IPS DF 19.7 (cell line): Measurements from ENCODE around the gene STPG2.
A peak's percentile ranks its signal among the peaks of the same experiment; 100 is the strongest.

Source experiments
- DNase-seq: peaks from one replicate; pipeline ENCODE4 v3.0.0-alpha.2; 2013; ENCODE audit warnings: low read depth, low spot score

Gene STPG2

DNA sequence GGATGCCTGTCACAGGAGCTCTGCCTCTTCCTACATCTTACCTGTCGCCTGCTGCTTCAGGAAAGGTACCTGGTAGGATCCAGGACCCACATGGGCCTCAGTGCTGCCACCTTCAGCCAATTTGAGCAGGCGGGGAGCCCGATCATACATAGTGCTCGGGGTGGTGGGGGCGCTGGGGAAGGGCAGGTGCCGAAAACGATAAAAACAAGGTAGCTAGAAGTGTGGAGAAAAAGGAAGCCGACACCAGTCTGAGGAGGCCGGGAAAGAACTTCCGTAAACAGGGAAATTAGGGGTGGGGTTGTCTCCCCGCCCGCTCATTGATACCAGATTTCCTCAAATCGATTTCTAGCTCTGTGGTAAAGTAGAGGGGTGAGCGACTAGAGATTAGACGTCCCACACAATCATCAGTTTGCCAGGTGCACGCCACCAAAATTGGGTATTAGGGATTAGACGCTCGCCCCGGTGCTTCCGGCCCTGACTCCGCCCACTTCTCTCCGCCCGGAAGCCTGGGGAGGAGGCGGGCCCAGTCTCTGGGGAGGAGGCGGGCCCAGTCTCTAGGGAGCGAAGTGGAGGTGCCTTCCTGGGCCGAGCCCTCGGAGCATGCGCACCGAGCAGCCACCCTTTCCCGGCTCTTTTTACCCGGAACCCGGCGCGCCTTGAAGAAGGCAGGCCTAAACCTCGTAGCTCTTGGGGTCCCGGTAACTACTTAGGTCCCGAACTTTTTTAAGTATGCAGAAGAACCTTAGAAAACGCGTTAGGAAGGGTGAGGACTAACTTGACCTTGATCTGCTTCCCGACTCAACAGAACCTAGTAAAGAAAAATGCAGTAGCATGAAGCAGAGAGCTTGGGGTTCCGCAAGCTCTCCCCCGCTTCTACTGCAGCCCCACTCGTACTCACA lies at the start of gene STPG2:
Gene STPG2, minus strand, starts transcription at position 476 of the 899 bp plus-strand sequence.
- DNase-seq: peak; percentile 84

GRCh38 chr4:98185279-98185678 lies 42.0 kb upstream of the STPG2 start:
- DNase-seq: no peak

DNA sequence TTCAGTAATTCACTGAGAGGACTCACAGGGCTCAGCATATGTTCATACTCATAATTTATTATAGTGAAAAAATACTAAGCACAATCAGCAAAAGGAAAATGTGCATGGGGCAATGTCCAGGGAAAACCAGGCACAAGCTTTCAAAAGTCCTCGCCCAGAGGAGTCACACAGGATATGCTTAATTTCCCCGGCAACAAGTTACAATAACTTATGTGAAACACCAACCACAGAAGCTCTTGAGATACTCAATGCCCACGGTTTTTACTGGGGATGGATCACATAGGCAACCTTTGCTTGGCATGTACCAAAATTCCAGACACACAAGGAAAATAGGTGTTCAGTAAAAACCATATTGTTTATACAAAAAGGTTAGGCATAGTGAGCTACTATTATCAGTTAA lies 38.5 kb upstream of the STPG2 start:
- no peak for DNase-seq

DNA sequence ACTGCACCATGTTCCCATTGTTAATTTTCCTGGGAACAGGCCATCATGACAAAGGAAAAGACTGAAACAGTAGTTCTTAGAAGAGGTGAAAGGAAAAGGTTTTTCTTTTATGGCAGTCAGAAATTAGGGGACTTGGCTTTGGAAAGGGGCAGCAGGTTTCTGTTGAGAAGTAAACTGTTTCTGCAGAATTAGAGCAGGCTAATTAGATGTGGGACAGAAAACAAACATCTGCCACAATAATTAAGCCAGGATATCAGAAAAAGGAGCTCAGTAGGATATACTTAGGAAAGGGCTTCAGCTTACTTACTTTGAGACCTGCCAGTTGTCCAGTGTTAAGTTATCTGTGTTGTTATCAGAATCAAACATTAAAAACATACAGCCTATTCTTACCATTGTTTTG lies 36.7 kb upstream of the STPG2 start:
- DNase-seq: no peak

- DNase-seq: no peak
These were observed 33.3 kb upstream of the STPG2 start for GRCh38 chr4:98176531-98176930.

- DNase-seq: no peak
These were observed 26.8 kb upstream of the STPG2 start for GRCh38 chr4:98170035-98170434.

GRCh38 chr4:98166731-98167041 lies 23.4 kb upstream of the STPG2 start:
- DNase-seq: no peak

GRCh38 chr4:98166025-98166730 lies 22.9 kb upstream of the STPG2 start:
- DNase-seq: no peak

DNA sequence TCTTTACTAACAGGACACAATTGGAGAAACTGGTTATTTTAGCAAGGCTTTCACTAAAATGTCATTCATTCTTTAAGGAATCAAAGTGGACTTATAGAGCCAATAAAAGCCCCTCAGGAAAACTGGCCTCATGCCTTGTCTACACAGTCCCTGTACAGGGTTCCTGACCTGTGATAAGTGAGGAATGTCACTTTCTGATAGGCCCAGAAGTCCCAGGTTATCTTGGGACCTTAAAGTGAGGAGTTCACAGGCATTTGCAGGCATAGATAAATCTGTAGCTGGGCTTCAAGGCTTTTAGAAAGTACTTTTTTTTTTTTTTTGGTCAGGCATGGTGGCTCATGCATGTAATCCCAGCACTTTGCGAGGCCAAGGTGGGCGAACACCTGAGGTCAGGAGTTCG lies 19.4 kb upstream of the STPG2 start:
- no peak for DNase-seq

DNA sequence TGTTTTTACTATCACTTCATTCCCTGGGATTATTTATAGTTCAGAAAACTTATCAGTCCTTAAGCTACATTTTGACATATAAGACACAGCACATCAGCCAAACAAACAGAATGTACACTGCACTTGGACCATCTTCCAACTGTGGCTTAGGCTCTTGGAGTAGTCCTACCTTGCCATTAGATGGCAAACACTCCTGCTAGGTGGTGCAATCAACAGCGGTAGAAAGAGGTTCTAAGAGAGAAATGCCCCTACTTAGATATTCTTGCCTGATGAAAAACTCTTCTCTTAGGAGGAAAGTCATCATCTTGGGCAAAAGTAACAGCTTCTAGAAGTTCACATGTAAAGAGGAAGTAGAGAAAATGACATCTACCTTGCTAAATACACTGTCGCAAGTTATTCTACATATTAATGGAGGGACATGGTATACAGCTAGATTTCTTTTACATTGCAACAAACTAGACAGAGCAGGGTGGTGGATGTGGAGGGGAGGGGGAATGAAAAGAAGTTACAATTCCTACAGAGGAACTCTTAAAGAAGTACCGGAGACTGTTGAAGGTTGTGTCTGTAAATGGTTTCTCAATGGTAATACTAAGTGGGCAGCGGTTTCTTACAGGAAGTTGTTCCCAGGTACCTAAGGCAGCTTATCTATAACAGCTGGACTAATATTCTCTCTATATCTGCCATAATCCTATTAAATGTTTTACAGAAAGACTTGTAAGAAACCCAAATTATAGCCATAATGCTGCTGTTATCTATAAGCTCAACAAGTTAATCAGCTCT lies 8.1 kb upstream of the STPG2 start:
- no peak for DNase-seq

DNA sequence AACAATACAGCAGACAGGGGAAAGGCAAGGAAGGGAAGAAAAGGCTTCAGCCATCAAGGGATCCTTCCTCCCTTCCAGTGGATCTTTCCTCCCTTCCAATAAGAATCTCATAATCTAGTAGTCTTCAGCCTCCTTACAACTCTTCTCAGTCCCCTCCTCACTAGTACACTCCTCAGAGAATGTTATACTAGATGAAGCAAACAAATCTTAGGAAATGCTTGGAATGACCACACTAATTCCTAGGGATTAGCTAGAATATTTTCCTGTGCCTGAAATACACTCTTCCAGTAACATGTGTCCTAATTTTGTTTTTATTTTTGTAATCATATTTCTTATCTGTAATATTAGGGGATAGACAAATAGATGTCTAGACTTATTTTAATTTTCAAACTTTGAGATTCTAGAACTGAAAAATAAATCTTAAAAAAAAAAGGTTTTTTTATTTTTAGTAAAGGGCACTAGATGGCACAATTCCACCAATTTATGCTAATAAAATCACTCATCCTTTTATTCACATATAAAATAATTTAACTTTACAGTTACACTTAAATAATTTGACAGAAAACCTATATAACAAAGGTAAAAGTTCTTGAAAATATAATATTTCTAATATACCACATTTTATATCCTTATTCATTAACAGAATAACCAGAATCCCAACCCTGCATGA lies 7.0 kb upstream of the STPG2 start:
- no peak for DNase-seq

GRCh38 chr4:98148856-98149255 lies 5.6 kb upstream of the STPG2 start:
- DNase-seq: no peak

- no peak for DNase-seq
These were observed 17.1 kb downstream of the STPG2 start for GRCh38 chr4:98126141-98126540.

DNA sequence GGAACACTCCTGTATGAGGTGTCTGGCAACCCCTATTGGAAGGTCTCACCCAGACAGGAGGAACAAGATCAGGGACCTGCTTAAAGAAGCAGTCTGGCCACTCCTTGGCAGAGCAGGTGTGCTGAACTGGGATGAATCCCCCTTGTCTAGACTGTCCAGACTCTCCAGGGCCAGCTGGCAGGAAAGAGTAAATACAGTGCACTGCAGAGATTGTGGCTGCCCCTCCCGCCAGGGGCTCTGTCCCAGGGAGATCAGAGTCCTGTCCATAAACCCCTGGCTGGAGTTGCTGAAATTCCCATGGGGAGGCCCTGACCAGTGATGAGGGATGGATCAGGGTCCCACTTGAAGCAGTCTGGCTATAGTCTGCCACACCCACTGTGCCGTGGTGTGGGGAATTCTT lies 17.7 kb downstream of the STPG2 start:
- no peak for DNase-seq

DNA sequence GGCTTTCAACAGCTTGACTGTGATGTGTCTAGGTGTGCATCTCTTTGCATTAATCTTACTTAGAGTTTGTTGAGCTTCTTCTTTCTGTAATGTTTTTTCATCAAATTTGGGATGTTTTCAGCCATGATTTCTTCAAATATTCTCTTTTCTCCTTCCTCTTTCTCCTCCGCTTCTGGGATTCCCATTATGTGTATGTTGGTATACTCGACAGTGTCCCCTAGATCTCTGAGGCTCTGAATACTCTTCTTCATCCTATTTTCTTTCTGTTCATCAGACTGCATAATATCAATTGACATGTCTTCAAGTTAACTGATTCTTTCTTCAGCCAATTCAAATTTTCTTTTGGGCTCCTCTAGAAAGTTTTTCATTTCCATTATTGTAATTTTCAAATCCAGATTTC lies 25.9 kb downstream of the STPG2 start:
- DNase-seq: no peak

- DNase-seq: no peak
These were observed 30.3 kb downstream of the STPG2 start for GRCh38 chr4:98113012-98113411.

GRCh38 chr4:98110929-98111328 lies 32.3 kb downstream of the STPG2 start:
- peak; percentile 45 for DNase-seq

DNA sequence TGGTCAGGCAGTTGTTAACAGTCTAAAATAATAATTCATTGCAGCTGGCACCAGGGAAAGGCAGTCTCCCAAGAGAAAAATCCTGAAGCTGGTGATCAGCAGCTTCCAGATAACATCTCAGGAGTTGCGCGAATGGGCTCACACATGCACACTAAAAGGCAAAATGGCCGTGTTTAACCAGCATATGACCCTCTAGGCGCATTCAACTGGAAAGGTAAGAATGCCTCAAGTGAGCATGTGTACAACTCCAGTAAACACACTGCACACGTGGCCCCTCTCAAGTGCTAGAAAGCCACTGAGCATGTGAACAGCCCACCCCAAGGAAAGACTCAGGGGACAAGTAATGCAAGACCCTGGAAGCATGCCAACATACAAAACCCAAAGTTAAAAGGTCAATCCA lies 33.1 kb downstream of the STPG2 start:
- DNase-seq: no peak

GRCh38 chr4:98102660-98103059 lies 40.6 kb downstream of the STPG2 start:
- no peak for DNase-seq

DNA sequence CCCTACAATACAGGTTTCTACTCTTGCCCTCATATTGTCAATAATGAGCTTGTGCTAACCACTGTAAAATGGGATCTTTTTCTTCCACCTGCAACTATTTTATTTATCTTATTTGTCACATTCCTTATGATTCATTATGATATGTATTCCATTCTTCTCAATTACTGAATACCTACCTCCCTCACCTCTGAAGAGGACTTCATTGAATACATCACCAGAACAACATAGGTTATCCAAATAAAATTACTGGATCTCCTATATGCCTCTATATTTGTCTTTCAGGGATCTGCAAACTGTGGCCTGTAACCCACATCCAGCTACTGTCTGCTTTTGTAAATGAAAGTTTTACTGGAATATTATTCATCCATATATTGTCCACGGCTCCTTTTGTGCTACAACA lies 41.3 kb downstream of the STPG2 start:
- no peak for DNase-seq

GRCh38 chr4:98098764-98099163 lies 44.5 kb downstream of the STPG2 start:
- DNase-seq: no peak

DNA sequence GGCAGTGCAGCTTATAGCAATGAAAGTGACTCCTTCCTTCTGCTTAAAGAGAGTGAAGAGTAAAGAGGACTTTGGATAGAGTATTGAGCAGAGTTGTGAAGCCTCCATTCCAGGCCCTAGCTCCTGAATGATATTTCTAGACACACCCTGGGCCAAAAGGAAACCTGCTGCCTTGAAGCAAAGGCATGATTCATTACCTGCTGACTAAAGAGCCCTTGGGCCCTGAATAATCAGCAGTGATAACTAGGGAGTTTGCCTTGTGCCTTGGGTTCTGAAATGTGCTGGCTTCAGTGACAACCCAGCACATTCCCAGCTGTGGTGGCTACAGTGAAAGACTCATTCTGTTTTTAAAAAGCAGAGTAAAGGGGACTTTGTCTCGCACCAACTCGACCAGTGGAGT lies 49.2 kb downstream of the STPG2 start:
- no peak for DNase-seq
